Stimulated activated CD4-positive, alpha-beta T cell treated with anti-CD3 and anti-CD28 coated beads, Interleukin-1b, Interleukin-23, amount 100 ng/mL, for 24 hours (primary cell): ENCODE data around the gene NEUROD4.

Experiments
- DNase-seq, 4 experiments: peaks; one replicate each; pipeline ENCODE4 v3.0.0-alpha.2; 2020; ENCODE audit warnings: low read depth in 4 of 4, low spot score in 1 of 4

NEUROD4 gene

GRCh38 chr12:54997929-54998522 lies 21.7 kb upstream of the NEUROD4 start:
- no peak for DNase-seq

- DNase-seq = no peak
Measured at GRCh38 chr12:54998958-54999510, 20.7 kb upstream of the NEUROD4 start.

- DNase-seq = no peak
Measured at GRCh38 chr12:55001198-55001868, 18.4 kb upstream of the NEUROD4 start.

DNA sequence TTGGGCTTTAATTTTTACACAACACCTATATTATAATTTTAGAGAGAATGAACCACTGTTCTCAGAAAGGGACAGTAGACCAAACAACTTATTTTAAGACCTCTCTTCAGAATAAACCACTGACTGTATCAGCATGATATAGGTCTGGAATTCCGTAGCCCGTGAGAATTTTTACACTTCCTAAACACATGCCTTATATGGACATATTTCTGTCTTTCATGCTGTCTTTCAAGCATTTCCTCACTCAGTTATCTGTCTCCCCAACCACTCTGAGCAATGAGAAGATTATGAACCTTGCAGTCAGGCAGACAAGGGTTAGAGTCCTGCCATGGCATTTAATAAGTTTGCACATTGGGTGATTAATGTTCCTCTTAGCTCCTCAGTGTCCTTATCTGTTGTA lies 17.4 kb upstream of the NEUROD4 start:
- no peak for DNase-seq

GRCh38 chr12:55008944-55009585 lies 10.7 kb upstream of the NEUROD4 start:
- DNase-seq = no peak

GRCh38 chr12:55017416-55017925 lies 2.3 kb upstream of the NEUROD4 start:
- no peak for DNase-seq

DNA sequence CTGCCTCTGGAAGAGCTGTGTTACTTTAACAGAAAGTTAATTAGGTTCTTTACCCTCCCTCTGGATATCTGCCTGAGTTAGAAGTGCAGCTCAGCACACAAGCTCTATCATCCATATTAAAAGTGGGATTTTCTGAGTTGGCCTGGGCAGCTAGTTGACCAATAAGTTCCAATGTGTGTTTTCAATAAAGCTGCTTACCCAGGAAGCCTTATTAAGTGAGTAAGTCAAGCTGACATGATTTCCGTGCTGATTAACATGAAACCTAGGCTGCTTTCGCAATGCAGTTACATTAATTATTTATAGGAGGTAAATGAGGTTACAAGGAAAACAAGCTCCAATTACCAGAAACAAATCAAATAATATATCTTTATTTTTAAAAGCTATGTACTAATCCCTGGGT lies 4.8 kb downstream of the NEUROD4 start:
- no peak for DNase-seq

DNA sequence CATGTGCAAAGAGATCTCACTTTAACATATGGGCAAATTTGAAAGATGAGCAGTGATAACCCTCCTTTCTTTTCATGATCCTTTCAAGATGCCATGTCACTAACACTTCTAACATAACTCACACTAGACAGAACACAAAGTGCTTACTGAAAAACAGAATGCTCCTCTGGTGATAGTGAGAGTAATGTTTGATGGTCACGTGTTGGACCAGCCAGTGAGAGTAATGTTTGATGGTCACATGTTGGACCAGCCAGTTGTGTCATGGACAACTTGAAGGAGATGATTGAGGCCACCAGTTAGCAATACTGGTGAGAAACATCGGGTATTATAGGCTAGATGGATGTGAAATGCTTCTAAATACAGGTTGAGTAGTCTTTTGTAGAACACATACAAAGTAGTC lies 5.7 kb downstream of the NEUROD4 start:
- DNase-seq = no peak

DNA sequence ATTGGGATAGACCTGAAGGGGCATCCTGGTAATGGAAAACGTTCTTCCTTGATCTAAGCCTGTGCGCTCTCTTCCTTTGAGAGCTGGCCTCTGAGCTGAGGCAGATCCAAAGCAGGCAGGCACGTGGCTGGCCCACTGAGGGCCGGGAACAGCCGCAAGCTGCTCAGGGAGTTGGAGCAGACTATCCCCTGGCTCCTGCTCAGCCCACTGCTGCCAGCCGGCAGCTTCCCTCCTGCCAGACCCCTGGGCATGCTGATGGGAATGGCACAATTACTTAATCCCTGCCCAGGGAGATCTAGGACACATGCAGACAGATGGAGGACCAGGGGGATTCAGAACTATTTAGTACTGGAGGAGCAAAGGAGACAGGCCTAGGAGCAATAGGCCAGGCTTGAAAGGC lies 14.4 kb downstream of the NEUROD4 start:
- no peak for DNase-seq

- DNase-seq = no peak
Measured at GRCh38 chr12:55036326-55037115, 16.7 kb downstream of the NEUROD4 start.

DNA sequence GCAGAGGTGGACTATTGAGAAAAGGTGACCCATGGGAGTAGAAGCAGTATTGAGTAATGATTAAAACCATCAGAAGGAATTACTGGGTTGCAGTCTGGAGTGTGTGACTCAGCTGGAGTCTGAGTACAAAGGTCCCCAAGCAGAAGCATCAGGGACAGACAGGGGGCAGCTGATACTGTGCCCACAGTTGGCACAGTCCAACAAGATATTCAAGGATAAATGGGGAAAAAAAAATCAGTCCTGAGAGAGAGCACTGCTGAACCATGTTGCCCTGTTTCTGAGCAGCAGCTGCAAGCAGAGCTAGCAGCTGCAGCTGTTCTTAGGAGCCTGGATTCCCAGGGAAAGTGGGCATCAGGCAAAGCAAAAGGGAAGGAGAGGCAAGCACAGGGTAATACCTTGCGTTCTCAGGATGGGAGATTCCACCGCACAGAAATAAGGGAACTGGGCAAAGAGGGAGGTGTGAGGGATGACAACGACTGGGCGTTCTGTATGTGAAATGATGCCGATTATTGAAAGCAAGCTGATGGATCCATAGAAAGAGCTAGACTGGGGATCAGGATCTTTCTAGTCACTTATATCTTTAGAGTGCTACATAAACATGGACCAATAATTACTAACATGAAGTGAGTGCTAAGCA lies 17.7 kb downstream of the NEUROD4 start:
- no peak for DNase-seq

GRCh38 chr12:55039395-55040354 lies 19.9 kb downstream of the NEUROD4 start:
- no peak for DNase-seq

GRCh38 chr12:55041345-55042055 lies 21.7 kb downstream of the NEUROD4 start:
- DNase-seq = no peak

DNA sequence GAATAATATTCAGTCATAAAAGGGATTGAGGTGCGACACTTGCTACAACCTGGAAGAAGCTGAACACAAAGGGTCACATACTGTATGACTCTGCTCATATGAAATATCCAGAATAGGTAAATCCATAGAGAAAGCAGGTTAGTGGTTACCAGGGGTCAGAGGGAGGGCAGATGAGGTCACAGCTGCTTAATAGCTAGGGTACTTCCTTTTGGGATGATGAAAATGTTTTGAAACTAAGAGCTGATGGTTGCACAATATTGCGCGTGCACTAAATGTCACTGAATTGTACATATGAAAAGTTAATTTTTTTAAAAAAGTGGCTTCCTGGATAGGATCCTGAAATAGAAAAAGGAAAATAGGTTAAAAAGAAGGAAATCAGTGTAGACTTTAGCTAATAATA lies 23.8 kb downstream of the NEUROD4 start:
- no peak for DNase-seq

- no peak for DNase-seq
Measured at GRCh38 chr12:55044135-55044534, 24.4 kb downstream of the NEUROD4 start.

DNA sequence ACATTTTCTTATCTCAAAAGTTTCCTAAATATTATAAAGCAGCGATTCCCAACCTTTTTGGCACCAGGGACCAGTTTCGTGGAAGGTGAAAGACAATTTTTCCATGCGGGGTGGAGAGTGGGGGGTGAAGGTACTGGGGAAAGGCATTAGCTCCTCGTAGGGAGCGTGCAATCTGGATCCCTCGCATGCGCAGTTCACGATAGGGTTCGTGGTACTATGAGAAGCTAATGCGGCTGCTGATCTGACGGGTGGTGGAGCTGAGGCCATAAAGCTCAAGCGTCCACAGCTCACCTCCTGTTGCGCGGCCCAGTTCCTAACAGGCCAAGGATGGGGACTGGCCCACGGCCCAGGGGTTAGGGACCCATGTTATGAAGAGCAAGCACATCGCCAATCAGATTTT lies 29.9 kb downstream of the NEUROD4 start:
- DNase-seq = no peak

- no peak for DNase-seq
Measured at GRCh38 chr12:55051197-55051947, 31.6 kb downstream of the NEUROD4 start.

- DNase-seq = no peak
Measured at GRCh38 chr12:55057481-55057880, 37.7 kb downstream of the NEUROD4 start.
